ENCODE measurements around the gene HOXB5. TPM values are rescaled to one million over a fixed set of nuclear protein-coding genes. Genes with fewer than 3 reads are reported as not detected.

The HOXB5 gene
- total and polyA plus RNA-seq, 10 of the 15 experiments (the other 5 are each of a cell fraction or from before 2014, with no cell fraction given), result not detected

DNA sequence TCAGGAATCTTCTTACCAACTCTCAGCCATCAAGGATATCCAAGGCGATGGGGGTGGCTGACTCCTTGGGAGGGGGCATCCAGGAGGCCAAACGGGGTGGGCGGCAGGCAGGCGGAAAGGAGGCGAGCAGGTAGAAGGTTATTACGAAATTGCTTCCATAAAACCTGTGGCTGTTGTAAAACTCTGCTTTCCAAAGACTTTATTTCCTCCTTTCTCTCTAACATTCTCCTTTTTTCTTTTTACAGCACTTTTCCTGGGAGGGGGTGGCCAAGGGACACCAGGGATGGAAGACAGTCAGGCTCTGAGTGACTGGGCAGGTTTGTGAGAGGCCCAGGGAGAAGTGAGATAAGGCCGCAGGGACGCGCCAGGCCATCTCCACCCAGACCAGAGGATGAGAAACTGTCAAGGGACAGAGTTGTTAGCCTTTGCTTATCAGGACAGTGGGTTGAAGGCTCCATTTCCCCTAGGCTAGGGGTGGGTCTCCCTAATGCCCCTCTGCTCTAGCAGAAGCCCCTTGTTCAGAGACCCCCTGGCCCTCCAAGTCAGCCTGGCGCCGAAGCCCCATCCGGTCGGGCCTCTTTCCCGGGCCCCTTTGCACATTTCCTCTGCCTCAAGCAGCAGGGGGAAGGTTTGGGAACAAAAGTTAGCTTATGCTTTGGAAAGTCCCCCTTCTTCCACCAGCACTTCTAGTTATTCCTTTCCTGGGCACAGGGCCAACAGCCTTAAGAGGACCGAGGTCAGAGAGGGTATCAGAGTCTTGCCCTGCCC is 37.5 kb upstream of the HOXB5 start (continued):
- TF ChIP-seq, protein P1, sequence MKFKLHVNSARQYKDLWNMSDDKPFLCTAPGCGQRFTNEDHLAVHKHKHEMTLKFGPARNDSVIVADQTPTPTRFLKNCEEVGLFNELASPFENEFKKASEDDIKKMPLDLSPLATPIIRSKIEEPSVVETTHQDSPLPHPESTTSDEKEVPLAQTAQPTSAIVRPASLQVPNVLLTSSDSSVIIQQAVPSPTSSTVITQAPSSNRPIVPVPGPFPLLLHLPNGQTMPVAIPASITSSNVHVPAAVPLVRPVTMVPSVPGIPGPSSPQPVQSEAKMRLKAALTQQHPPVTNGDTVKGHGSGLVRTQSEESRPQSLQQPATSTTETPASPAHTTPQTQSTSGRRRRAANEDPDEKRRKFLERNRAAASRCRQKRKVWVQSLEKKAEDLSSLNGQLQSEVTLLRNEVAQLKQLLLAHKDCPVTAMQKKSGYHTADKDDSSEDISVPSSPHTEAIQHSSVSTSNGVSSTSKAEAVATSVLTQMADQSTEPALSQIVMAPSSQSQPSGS (IDR thresholded peaks at IDR 0.05; ENCODE audit: low read length), result no peak
- no peak for TF ChIP-seq BHLHE40 (IDR thresholded peaks at IDR 0.05; ENCODE audit: borderline replicate concordance in 1 of 2, low read depth in 2 of 2, low read length in 1 of 2)
- TF ChIP-seq PAX8 (IDR thresholded peaks at IDR 0.05), result no peak

GRCh38 chr17:48630009-48630924 is 36.7 kb upstream of the HOXB5 start:
- intact Hi-C loops (cut with micrococcal nuclease; ENCODE audit: unreplicated experiment), result no loop called here
- DNase-seq (ENCODE audit: low read depth, low spot score) (no peak), ATAC-seq (no peak), FAIRE-seq (no peak)
- in situ Hi-C loops (cut with MboI), result no loop called here
- SMC1A ChIA-PET (ENCODE audit: uncharacterized antibody, unreplicated experiment), result no interaction called here
- CTCF ChIA-PET, result interaction anchor here (1.4 to 1.7 kb wide), 2 partner anchors 17 to 23 kb away, joined by 3 to 4 read pairs; no protein-coding TSS in a partner anchor
- no peak for TF ChIP-seq TCF3 (IDR thresholded peaks at IDR 0.05; ENCODE audit: borderline replicate concordance, insufficient read depth, low read depth, low read length)
- TF ChIP-seq GATAD2B (conservative IDR thresholded peaks at IDR 0.05; ENCODE audit: low read depth), result no peak
- no peak for TF ChIP-seq RFX5 (IDR thresholded peaks at IDR 0.05; ENCODE audit: low read depth, low read length)
- TF ChIP-seq HDAC6 (IDR thresholded peaks at IDR 0.05; ENCODE audit: unreplicated experiment), result no peak
- no peak for TF ChIP-seq SUZ12 (IDR thresholded peaks at IDR 0.05; ENCODE audit: unreplicated experiment)
- no peak for TF ChIP-seq MLLT1 (IDR thresholded peaks at IDR 0.05)
- WGBS (ENCODE audit: insufficient coverage, insufficient replicate concordance, low lambda C conversion rate, missing lambda C conversion rate), result 66% methylated on average over 15 of the region's 15 CpGs
- Histone ChIP-seq H3K4me1 (ENCODE audit: control insufficient read depth, insufficient read depth, low read length) (peaks cover 17% of the 10 kb centered on the region), H4K20me1 (ENCODE audit: control insufficient read depth, insufficient read depth) (no peaks in the 10 kb centered on the region), H3K27ac (ENCODE audit: control insufficient read depth, insufficient read depth) (no peak overlapping the region), H3K79me2 (ENCODE audit: control insufficient read depth, insufficient read depth, low read length) (no peaks in the 10 kb centered on the region), H3K9me3 (replicated peaks; ENCODE audit: control insufficient read depth, insufficient read depth, low read length) (no peaks in the 10 kb centered on the region), H3K27me3 (replicated peaks in 1 of 2; ENCODE audit: control insufficient read depth in 2 of 2, insufficient read depth in 2 of 2, low read length in 1 of 2) (peaks cover 18 to 21% of the 10 kb centered on the region in 2 experiments), H3K36me3 (ENCODE audit: control insufficient read depth in 2 of 2, insufficient read depth in 2 of 2, low read length in 1 of 2) (no peaks in the 10 kb centered on the region; a peak in 1 of 4 replicates), H3K4me2 (ENCODE audit: control insufficient read depth, insufficient read depth) (no peak overlapping the region), H3K4me3 (no peak overlapping the region), H2AFZ (ENCODE audit: control insufficient read depth, low read depth, low read length) (no peak overlapping the region), H3K9ac (ENCODE audit: control insufficient read depth, insufficient read depth, low read length) (no peak overlapping the region)
- no TSS peak for BruUV-seq (replicated peaks)
- POLR2A ChIA-PET, result no interaction called here
- RAD21 ChIA-PET (ENCODE audit: unreplicated experiment), result no interaction called here

All from GM12878 (cell line).